SU-DHL-6 (cell line): ENCODE results near the gene DYSF.

Source experiments
- H2AFZ ChIP-seq: fragments of 200-600 bp; sonication (generic); 2 replicates; pipeline ENCODE4 v1.6.1; 2014; ENCODE audit warnings: low read depth, mild to moderate bottlenecking, moderate library complexity, mixed read lengths, antibody characterized with exemption, low read length; ENCODE audit not compliant: severe bottlenecking
- H3F3A ChIP-seq: fragments of 200-600 bp; shearing (Covaris generic); 2 replicates; pipeline ENCODE4 v1.6.0; 2016; ENCODE audit warnings: antibody characterized with exemption, mild to moderate bottlenecking; ENCODE audit not compliant: insufficient read depth
- H3K27ac ChIP-seq: fragments of 200-600 bp; sonication (generic); 2 replicates; pipeline ENCODE4 v1.5.1; 2016; ENCODE audit warnings: low read depth, mild to moderate bottlenecking, low read length, moderate library complexity, mixed read lengths
- H3K27me3 ChIP-seq: fragments of 200-600 bp; sonication (generic), shearing (Covaris generic); 2 replicates; pipeline ENCODE4 v1.6.0; 2014; ENCODE audit warnings: mild to moderate bottlenecking, low read length
- H3K36me3 ChIP-seq: fragments of 200-600 bp; sonication (generic); 2 replicates; pipeline ENCODE4 v1.6.1; 2014; ENCODE audit warnings: mild to moderate bottlenecking, low read length, mixed read lengths
- H3K4me2 ChIP-seq: fragments of 300-600, 200-600 bp; shearing (Covaris generic), sonication (generic); 2 replicates; pipeline ENCODE4 v1.6.0; 2014; ENCODE audit warnings: low read length, low read depth, mild to moderate bottlenecking; ENCODE audit not compliant: poor library complexity, severe bottlenecking
- H3K4me3 ChIP-seq: fragments of 200-600 bp; sonication (generic); 2 replicates; pipeline ENCODE4 v1.5.1; 2014; ENCODE audit warnings: antibody characterized with exemption, low read length, mild to moderate bottlenecking, mixed read lengths; ENCODE audit not compliant: insufficient read depth, poor library complexity, severe bottlenecking
- H3K79me2 ChIP-seq: fragments of 200-600 bp; sonication (generic); 2 replicates; pipeline ENCODE4 v1.6.1; 2014; ENCODE audit warnings: mild to moderate bottlenecking, low read length, moderate library complexity; ENCODE audit not compliant: insufficient read depth
- H3K9ac ChIP-seq: fragments of 200-600 bp; sonication (generic); 2 replicates; pipeline ENCODE4 v1.7.0; 2014; ENCODE audit warnings: mild to moderate bottlenecking, low read length
- H3K9me2 ChIP-seq: fragments of 200-600 bp; sonication (generic); replicated peaks from 2 replicates; pipeline ENCODE4 v1.6.1; 2014; ENCODE audit warnings: low read length; ENCODE audit not compliant: insufficient read depth
- H3K9me3 ChIP-seq: fragments of 200-600 bp; sonication (generic); 2 replicates; pipeline ENCODE4 v1.6.1; 2014; ENCODE audit warnings: low read length, mixed read lengths; ENCODE audit not compliant: insufficient read depth
- H4K20me1 ChIP-seq: fragments of 200-600 bp; sonication (generic); 2 replicates; pipeline ENCODE4 v1.6.1; 2014; ENCODE audit warnings: low read depth, mild to moderate bottlenecking, antibody characterized with exemption, low read length, moderate library complexity, mixed read lengths
- CTCF ChIP-seq: fragments of 200-600 bp; sonication (generic); IDR thresholded peaks from one replicate; pipeline ENCODE4 v1.5.1; 2017; ENCODE audit warnings: antibody characterized with exemption, mild to moderate bottlenecking, low read length, moderate library complexity; ENCODE audit not compliant: insufficient read depth, poor library complexity, severe bottlenecking
- EZH2phosphoT487 ChIP-seq: fragments of 200-600 bp; sonication (generic), shearing (Covaris generic); conservative IDR thresholded peaks from 2 replicates; pipeline ENCODE4 v1.6.1; 2018; ENCODE audit warnings: mild to moderate bottlenecking, antibody characterized with exemption, low read length, moderate library complexity, mixed read lengths

DYSF gene

GRCh38 chr2:71498261-71498701 is 44.9 kb downstream of the DYSF start:
- TF ChIP-seq CTCF (no peak), EZH2phosphoT487 (no peak)
- Histone ChIP-seq H3K4me2 (no peak overlapping the region), H3K9ac (no peak overlapping the region)

GRCh38 chr2:71499691-71500090 is 46.3 kb downstream of the DYSF start:
- no peaks in the 10 kb centered on the region for H3K79me2 ChIP-seq
- H3K4me2 ChIP-seq, result no peak overlapping the region
- H3K36me3 ChIP-seq, result no peaks in the 10 kb centered on the region
- no peak overlapping the region for H3K27ac ChIP-seq
- TF ChIP-seq CTCF, result no peak
- no peak for TF ChIP-seq EZH2phosphoT487
- H3K9me3 ChIP-seq, result no peaks in the 10 kb centered on the region
- H3K27me3 ChIP-seq, result no peaks in the 10 kb centered on the region
- H2AFZ ChIP-seq, result no peak overlapping the region
- H4K20me1 ChIP-seq, result no peaks in the 10 kb centered on the region
- H3F3A ChIP-seq, result no peaks in the 10 kb centered on the region
- no peaks in the 10 kb centered on the region for H3K9me2 ChIP-seq
- no peak overlapping the region for H3K4me3 ChIP-seq
- H3K9ac ChIP-seq, result no peak overlapping the region

More at GRCh38 chr2:71498261-71498701, 44.9 kb downstream of the DYSF start:
- no peaks in the 10 kb centered on the region for H3K27me3 ChIP-seq
- H3K36me3 ChIP-seq, result no peaks in the 10 kb centered on the region
- no peak overlapping the region for H3K27ac ChIP-seq
- H4K20me1 ChIP-seq, result no peaks in the 10 kb centered on the region
- no peaks in the 10 kb centered on the region for H3K9me3 ChIP-seq
- no peaks in the 10 kb centered on the region for H3K79me2 ChIP-seq
- no peak overlapping the region for H3K4me3 ChIP-seq
- no peaks in the 10 kb centered on the region for H3K9me2 ChIP-seq
- no peaks in the 10 kb centered on the region for H3F3A ChIP-seq
- H2AFZ ChIP-seq, result no peak overlapping the region

- Histone ChIP-seq H3K9me3 (no peaks in the 10 kb centered on the region), H3K9me2 (no peaks in the 10 kb centered on the region), H3K79me2 (no peaks in the 10 kb centered on the region), H2AFZ (no peak overlapping the region), H3K36me3 (no peaks in the 10 kb centered on the region), H3K27me3 (no peaks in the 10 kb centered on the region), H3K4me3 (no peak overlapping the region), H3K4me2 (no peak overlapping the region), H3F3A (no peaks in the 10 kb centered on the region), H3K27ac (no peak overlapping the region), H3K9ac (no peak overlapping the region), H4K20me1 (no peaks in the 10 kb centered on the region)
- TF ChIP-seq EZH2phosphoT487 (no peak), CTCF (no peak)
Measured at GRCh38 chr2:71500426-71501079, 47.2 kb downstream of the DYSF start.
